Kidney (tissue), 14 donors: ENCODE measurements around the gene CRBN. TPM values are rescaled to one million over a fixed set of nuclear protein-coding genes. Genes with fewer than 3 reads are reported as not detected.

Experiments
- DNase-seq, 5 donors: peaks; one replicate each; pipeline ENCODE4 v3.0.0-alpha.2; 2013 to 2020
- FAIRE-seq: peaks from 2 replicates; lab custom pipeline; 2012; peaks lifted over from hg19 to GRCh38; lab: Jason Lieb, UNC
- H3K27ac ChIP-seq, 2 donors: one replicate each; pipeline ENCODE4 v1.7.0; 2013; ENCODE audit warnings: low read depth in 2 of 2, low read length in 2 of 2, inconsistent platforms in 1 of 2
- H3K27me3 ChIP-seq: one replicate; pipeline ENCODE4 v1.7.1; 2013; ENCODE audit warnings: low read length, inconsistent platforms; ENCODE audit not compliant: control insufficient read depth, insufficient read depth
- H3K36me3 ChIP-seq, 3 donors: one replicate each; pipeline versions ENCODE4 v1.7.0 to v1.7.1; 2013; ENCODE audit warnings: low read length in 3 of 3, control low read depth in 1 of 3, inconsistent platforms in 1 of 3; ENCODE audit not compliant: insufficient read depth in 3 of 3, control insufficient read depth in 2 of 3
- H3K4me1 ChIP-seq, 3 donors: one replicate each; pipeline versions ENCODE4 v1.7.0 to v1.7.1; 2013; ENCODE audit warnings: low read length in 3 of 3, inconsistent platforms in 1 of 3, low read depth in 1 of 3; ENCODE audit not compliant: control insufficient read depth in 2 of 3, insufficient read depth in 2 of 3
- H3K4me3 ChIP-seq, 3 donors: one replicate each; pipeline versions ENCODE4 v1.7.0 to v1.8.1; 2013; ENCODE audit warnings: low read length in 3 of 3, control low read depth in 1 of 3, inconsistent platforms in 1 of 3
- H3K9ac ChIP-seq, 3 donors: one replicate each; pipeline versions ENCODE4 v1.7.0 to v1.7.1; 2013; ENCODE audit warnings: low read length in 3 of 3, control low read depth in 1 of 3, inconsistent platforms in 1 of 3
- H3K9me3 ChIP-seq, 3 donors: one replicate each; pipeline versions ENCODE4 v1.7.0 to v1.7.1; 2013; ENCODE audit warnings: low read length in 3 of 3, control low read depth in 1 of 3, inconsistent platforms in 1 of 3; ENCODE audit not compliant: control insufficient read depth in 2 of 3, insufficient read depth in 1 of 3
- CTCF ChIP-seq: IDR thresholded peaks from 3 replicates; pipeline ENCODE4 v1.5.1; 2012; ENCODE audit warnings: mild to moderate bottlenecking, moderate library complexity, borderline replicate concordance; ENCODE audit not compliant: insufficient read depth; ENCODE audit errors: extremely low read depth
- intact Hi-C: fragments of 100-400 bp; cut with DNase I; formaldehyde crosslinking; loops from one replicate; pipeline ENCODE4 v1.11.1; 2022
- polyA plus RNA-seq: library from polyadenylated mRNA; stranded (reverse); fragments of 350-450 nt; fragmentation: Illumina TruSeq; extraction: RNeasy Lipid Tissue Mini Kit (QIAGEN cat#74804); gene quantifications from one replicate; pipeline ENCODE4 v1.2.3, GENCODE V29; 2014; ENCODE audit warnings: low read depth, low replicate concordance; ENCODE audit not compliant: insufficient read depth
- total RNA-seq: library from RNA; stranded (reverse); fragmentation: NEBNext Ultra II Directional; extraction: Animal tissue kit (Norgen Biotek cat#: 25700); gene quantifications from one replicate; pipeline ENCODE4 v1.2.1, GENCODE V29; 2021
- donor health status: control.
- donor health status: control.
- donor health status: control.
- donor health status: control.
- donor health status: control.
- donor health status: DM: yes; HTN: yes; CAD: no.
- donor health status: Normal renal cell carcinoma (clear cell type).

CRBN gene
- total and polyA plus RNA-seq, 2 donors from 2014 or later, result 31.0 to 56.7 TPM

- TF ChIP-seq CTCF, result no peak
- FAIRE-seq, result no peak
- intact Hi-C loops, result loop anchor here (10.0 kb wide), 1 partner anchor 1083 kb away; no protein-coding TSS in a partner anchor
Measured at GRCh38 chr3:3201611-3202010, 22.1 kb upstream of the CRBN start.

GRCh38 chr3:3200632-3201212, 21.2 kb upstream of the CRBN start:
- FAIRE-seq (peak; percentile 89), DNase-seq (peak in 4 of 5 donors; percentile 65 to 93 (median 79))
- H3K27ac ChIP-seq, result no peak overlapping the region
- no peak overlapping the region for H3K4me3 ChIP-seq
- no peak overlapping the region for H3K9ac ChIP-seq
- intact Hi-C loops, result loop anchor here (10.0 kb wide), 1 partner anchor 1084 kb away; no protein-coding TSS in a partner anchor
- H3K9me3 ChIP-seq, result no peaks in the 10 kb centered on the region
- H3K27me3 ChIP-seq, result no peaks in the 10 kb centered on the region
- peak; percentile 79 for TF ChIP-seq CTCF
- no peaks in the 10 kb centered on the region for H3K4me1 ChIP-seq
- H3K36me3 ChIP-seq, result no peaks in the 10 kb centered on the region

More at GRCh38 chr3:3201611-3202010, 22.1 kb upstream of the CRBN start:
- DNase-seq, result no peak
- no peak overlapping the region for H3K4me3 ChIP-seq
- no peaks in the 10 kb centered on the region for H3K9me3 ChIP-seq
- H3K27me3 ChIP-seq, result no peaks in the 10 kb centered on the region
- H3K9ac ChIP-seq, result no peak overlapping the region
- no peaks in the 10 kb centered on the region for H3K36me3 ChIP-seq
- H3K27ac ChIP-seq, result no peak overlapping the region
- H3K4me1 ChIP-seq, result no peaks in the 10 kb centered on the region

GRCh38 chr3:3199306-3199705, 19.8 kb upstream of the CRBN start:
- Histone ChIP-seq H3K9me3 (no peaks in the 10 kb centered on the region), H3K9ac (no peak overlapping the region), H3K27ac (no peak overlapping the region), H3K27me3 (no peaks in the 10 kb centered on the region), H3K4me1 (no peaks in the 10 kb centered on the region), H3K4me3 (no peak overlapping the region), H3K36me3 (no peaks in the 10 kb centered on the region)
- intact Hi-C loops, result no loop called here
- no peak for TF ChIP-seq CTCF
- DNase-seq (no peak), FAIRE-seq (no peak)
